ENCODE measurements around the gene CPB1. TPM values are rescaled to one million over a fixed set of nuclear protein-coding genes. Genes with fewer than 3 reads are reported as not detected.

The CPB1 gene
- total RNA-seq, 2 donors from 2014 or later = 1.1 to 19.0 TPM

GRCh38 chr3:148833223-148833622, 5.6 kb downstream of the CPB1 start:
- H3K27ac ChIP-seq = no peak overlapping the region
- H3K9me3 ChIP-seq = no peaks in the 10 kb centered on the region
- H3K4me3 ChIP-seq = no peak overlapping the region
- TF ChIP-seq CTCF (IDR thresholded peaks at IDR 0.05) = no peak
- H3K9ac ChIP-seq (ENCODE audit: low read depth in 2 of 2, low read length in 2 of 2) = no peak overlapping the region
- H3K36me3 ChIP-seq = no peaks in the 10 kb centered on the region
- intact Hi-C loops (cut with DNase I) = no loop called here
- no peaks in the 10 kb centered on the region for H3K27me3 ChIP-seq
- DNase-seq = no peak
- no peaks in the 10 kb centered on the region for H3K4me1 ChIP-seq

- no peak overlapping the region for H3K9ac ChIP-seq (ENCODE audit: low read depth in 2 of 2, low read length in 2 of 2)
- intact Hi-C loops (cut with DNase I) = no loop called here
- no peaks in the 10 kb centered on the region for H3K4me1 ChIP-seq
- DNase-seq = no peak
- H3K4me3 ChIP-seq = no peak overlapping the region
- no peaks in the 10 kb centered on the region for H3K9me3 ChIP-seq
- no peak overlapping the region for H3K27ac ChIP-seq
- H3K36me3 ChIP-seq = no peaks in the 10 kb centered on the region
- no peak for TF ChIP-seq CTCF (IDR thresholded peaks at IDR 0.05)
- no peaks in the 10 kb centered on the region for H3K27me3 ChIP-seq
Observed at GRCh38 chr3:148839805-148840204, 12.2 kb downstream of the CPB1 start.

GRCh38 chr3:148840451-148840850, 12.8 kb downstream of the CPB1 start:
- H3K9ac ChIP-seq (ENCODE audit: low read depth in 2 of 2, low read length in 2 of 2) = no peak overlapping the region
- no peaks in the 10 kb centered on the region for H3K27me3 ChIP-seq
- H3K36me3 ChIP-seq = no peaks in the 10 kb centered on the region
- H3K9me3 ChIP-seq = no peaks in the 10 kb centered on the region
- intact Hi-C loops (cut with DNase I) = no loop called here
- DNase-seq = no peak
- no peak overlapping the region for H3K27ac ChIP-seq
- no peak overlapping the region for H3K4me3 ChIP-seq
- H3K4me1 ChIP-seq = no peaks in the 10 kb centered on the region
- no peak for TF ChIP-seq CTCF (IDR thresholded peaks at IDR 0.05)

GRCh38 chr3:148845756-148846395, 18.3 kb downstream of the CPB1 start:
- H3K36me3 ChIP-seq = no peaks in the 10 kb centered on the region
- no peak for DNase-seq
- no peak overlapping the region for H3K9ac ChIP-seq (ENCODE audit: low read depth in 2 of 2, low read length in 2 of 2)
- TF ChIP-seq CTCF (IDR thresholded peaks at IDR 0.05) = no peak
- H3K27me3 ChIP-seq = no peaks in the 10 kb centered on the region
- no peak overlapping the region for H3K27ac ChIP-seq
- H3K4me1 ChIP-seq = no peaks in the 10 kb centered on the region
- H3K9me3 ChIP-seq = no peaks in the 10 kb centered on the region
- intact Hi-C loops (cut with DNase I) = no loop called here
- H3K4me3 ChIP-seq = no peak overlapping the region

GRCh38 chr3:148847351-148847750, 19.7 kb downstream of the CPB1 start:
- H3K4me3 ChIP-seq = no peak overlapping the region
- no peak for DNase-seq
- H3K36me3 ChIP-seq = no peaks in the 10 kb centered on the region
- no peaks in the 10 kb centered on the region for H3K27me3 ChIP-seq
- intact Hi-C loops (cut with DNase I) = no loop called here
- no peaks in the 10 kb centered on the region for H3K4me1 ChIP-seq
- H3K9ac ChIP-seq (ENCODE audit: low read depth in 2 of 2, low read length in 2 of 2) = no peak overlapping the region
- no peaks in the 10 kb centered on the region for H3K9me3 ChIP-seq
- H3K27ac ChIP-seq = no peak overlapping the region
- no peak for TF ChIP-seq CTCF (IDR thresholded peaks at IDR 0.05)

Measured in colonic mucosa (tissue), 4 donors.